HG03342 (cell line): ENCODE measurements around the gene TUBGCP2.
"Not testable (repeated sequence)": the region's sequence is repeated elsewhere in the genome, so short reads cannot be mapped to it uniquely, and the experiment has no call there.

Source experiments
- ATAC-seq: cut with Tn5 transposase; IDR thresholded peaks from one replicate; pipeline ENCODE4 v1.9.1; 2021; ENCODE audit warnings: mild to moderate bottlenecking, moderate library complexity; ENCODE audit not compliant: unreplicated experiment

TUBGCP2 gene

DNA sequence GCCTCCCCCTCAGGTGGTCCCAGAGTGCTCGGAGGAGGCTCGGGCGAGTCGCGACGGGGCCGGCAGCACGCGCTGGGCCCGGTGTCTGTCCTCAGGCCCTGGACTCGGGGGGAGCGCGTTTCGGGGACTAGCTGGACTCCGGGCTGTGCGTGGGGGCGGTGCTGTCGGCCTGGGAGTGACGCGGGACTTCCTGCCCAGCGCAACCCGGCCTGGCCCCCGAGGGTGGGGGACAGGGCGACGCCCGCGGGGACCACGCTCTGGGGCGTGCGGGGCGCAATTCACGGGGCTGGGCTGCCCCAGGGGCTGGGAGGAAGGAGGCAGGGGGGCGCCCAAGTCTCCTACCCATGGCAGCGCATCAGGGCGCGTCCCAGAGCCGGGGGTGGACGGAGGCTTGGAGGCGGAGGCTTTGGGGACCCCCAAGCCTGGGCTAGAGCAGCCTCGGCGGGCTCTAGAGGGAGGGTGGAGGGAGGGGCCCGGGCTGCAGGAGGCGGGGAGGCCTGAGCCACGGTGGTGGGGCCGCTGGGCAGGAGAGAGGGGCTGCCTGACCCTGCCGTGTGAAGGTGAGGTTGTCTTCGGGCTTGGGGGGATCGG is 73.3 kb downstream of the TUBGCP2 start:
- ATAC-seq: no peak

DNA sequence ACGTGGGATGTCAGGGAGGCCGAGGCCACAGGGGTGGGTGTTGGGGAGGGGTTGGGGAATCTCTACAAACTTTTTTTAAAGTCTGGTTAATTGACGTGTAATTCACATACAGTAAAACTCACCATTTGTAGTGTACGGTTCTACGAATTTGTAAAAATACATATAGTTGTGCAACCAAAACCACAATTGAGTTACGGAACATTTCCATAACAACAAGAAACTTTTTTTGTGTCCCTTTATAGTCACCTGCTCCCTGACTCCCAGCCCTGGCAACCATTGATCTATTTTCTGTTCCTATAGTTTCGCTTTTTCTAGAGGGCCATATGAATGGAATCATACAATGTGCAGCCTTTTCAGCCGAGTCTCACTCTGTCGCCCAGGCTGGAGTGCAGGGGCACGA is 73.9 kb downstream of the TUBGCP2 start:
- not testable (repeated sequence) for ATAC-seq

DNA sequence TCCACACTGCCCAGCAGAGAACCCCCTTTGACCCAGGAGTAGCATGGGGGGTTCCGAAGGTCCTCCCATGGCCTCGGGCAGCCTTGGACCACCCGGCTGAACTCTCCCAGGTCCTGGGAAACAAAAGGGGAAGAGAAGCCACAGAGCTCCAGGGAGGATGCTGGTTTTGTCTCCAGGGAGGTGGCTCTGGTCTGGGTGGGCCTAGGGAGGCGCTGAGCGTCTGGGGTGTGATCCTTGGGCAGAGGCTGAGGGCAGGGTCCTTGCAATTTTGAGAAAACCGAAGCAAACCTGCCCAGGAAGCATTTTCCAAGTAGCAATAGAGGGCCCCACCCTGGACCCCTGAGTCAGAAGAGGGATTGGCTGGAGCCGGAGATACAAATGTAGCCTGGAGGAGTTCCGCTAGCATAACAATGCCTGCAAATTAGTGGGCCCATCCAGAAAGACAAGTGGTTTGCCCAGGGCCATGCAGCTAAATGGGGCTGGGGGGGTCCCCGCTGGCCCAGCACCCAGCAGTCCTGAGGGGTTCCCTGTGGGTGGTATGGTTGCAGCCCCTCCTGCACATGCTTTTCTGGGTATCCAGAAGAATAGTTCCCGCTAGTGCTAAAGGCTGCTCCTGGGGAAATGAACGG is 76.6 kb downstream of the TUBGCP2 start:
- no peak for ATAC-seq

DNA sequence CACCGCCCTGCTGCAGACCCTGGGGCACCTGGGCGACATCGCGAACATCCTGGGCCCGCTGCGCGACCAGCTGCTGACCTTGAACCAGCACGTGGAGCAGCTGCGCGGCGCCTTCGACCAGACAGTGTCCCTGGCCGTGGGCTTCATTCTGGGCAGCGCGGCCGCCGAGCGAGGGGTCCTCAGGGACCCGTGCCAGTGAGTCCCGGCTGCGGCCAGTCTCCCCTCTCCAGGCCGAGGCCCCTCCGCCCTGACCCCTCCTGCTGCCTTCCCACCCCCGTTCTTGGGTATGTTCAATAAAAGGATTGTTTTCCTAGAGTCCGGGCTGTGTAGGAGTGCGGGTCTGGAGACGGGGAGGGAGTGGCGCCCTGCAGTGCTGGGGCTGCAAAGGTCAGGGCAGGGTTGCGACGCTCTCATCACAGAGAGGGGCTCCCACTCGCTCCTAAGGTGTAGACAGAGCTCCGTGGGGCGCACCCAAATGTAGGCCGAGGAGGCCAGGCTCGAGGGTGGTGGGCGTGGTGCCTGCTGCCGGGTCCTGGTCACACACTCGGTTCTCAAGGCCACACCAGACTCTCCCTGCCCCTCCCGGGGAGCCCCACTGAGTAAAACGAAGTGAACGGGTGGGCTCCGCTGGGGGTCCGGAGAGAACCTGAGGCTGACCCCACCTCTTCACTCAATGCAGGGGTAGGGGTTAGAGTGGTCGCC is 77.3 kb downstream of the TUBGCP2 start:
- no peak for ATAC-seq

DNA sequence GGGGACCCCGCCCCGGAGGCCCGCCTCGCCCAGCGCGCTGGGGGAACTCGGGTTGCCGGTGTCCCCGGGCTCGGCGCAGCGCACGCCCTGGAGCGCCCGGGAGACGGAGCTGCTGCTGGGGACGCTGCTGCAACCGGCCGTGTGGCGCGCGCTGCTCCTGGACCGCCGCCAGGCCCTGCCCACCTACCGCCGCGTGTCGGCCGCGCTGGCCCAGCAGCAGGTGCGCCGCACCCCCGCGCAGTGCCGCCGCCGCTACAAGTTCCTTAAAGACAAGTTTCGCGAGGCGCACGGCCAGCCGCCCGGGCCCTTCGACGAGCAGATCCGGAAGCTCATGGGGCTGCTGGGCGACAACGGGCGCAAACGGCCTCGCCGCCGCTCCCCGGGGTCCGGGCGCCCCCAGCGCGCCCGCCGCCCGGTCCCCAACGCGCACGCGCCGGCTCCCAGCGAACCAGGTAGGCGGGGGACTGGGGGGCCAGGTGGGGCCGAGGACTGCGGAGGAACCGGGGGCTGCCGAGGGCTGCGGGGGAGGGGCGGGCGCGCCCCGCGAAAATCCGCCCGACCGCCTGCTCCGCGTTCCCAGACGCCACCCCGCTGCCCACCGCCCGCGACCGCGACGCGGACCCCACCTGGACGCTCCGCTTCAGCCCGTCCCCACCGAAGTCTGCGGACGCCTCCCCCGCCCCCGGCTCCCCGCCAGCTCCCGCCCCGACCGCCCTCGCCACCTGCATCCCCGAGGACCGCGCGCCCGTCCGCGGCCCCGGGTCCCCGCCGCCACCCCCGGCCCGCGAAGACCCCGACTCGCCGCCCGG is 78.1 kb downstream of the TUBGCP2 start:
- no peak for ATAC-seq

DNA sequence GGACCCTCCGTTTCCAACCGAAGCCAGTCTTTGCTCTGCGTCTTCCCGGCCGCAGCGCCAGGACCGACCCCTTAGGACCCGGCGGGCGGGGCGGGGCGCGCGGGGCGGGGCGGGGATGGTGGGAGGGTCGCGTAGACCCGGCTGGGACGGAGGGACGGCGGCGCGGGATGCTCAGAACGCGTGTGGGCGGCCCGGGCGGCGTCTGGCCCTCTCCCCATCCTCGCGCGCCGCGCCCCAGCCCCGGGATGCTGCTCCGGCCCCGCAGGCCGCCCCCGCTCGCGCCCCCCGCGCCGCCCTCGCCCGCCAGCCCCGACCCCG is 78.7 kb downstream of the TUBGCP2 start, which contains the start of gene UTF1:
Gene UTF1 (plus strand): TSS at position 174 of the 318 bp plus-strand sequence. CDS start 72 bp downstream, at position 246.
- no peak for ATAC-seq

DNA sequence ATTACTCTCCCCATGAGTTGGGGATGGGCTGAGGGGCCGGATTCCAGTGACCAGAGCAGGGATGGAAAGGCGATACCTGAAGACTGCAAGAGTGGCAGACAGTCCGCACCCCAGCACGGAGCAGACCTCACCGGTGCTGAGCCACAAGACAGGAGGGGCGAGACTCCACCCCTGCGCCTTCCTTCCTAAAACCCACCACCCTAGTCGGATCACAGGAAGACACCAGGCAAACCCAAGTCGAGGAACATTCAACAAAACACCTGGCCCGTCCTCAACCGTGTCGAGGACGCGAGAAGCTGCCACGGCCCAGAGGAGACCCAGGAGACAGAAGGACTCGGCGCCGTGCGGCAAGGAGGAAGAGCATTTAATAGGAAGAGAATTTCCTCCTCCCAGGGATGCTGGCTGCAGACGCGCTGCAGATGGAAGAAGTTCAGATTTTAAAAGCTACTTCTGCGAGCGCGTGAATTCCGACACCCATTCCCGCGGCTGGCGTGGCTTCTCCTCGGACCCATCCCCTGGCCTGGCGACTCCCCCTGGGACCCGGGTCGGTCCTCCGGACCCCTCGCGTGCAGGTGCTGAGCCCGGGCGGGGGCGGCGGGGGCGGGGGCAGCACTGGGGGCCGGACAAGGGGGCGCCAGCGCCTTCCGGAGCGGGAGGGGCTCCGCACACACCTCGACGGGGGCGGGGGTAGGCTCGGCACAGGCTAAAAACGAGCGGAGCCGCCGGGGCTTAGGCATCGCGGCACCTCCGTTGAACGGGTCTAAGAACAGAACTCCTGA is 79.2 kb downstream of the TUBGCP2 start:
- no peak for ATAC-seq
